Measurements from ENCODE around the gene ZNF260. TPM values are rescaled to one million over a fixed set of nuclear protein-coding genes. Genes with fewer than 3 reads are reported as not detected.

ZNF260 gene
- total and polyA plus RNA-seq, 8 donors: 1.4 to 9.0 (median 2.7) TPM

GRCh38 chr19:36483653-36484052 is 44.4 kb downstream of the ZNF260 start:
- Histone ChIP-seq H3K27me3 (no peaks in the 10 kb centered on the region), H3K4me3 (no peak overlapping the region), H3K27ac (no peak overlapping the region), H3K4me1 (peaks cover 0 to 6% (median 0%) of the 10 kb centered on the region in 3 donors), H3K9me3 (no peaks in the 10 kb centered on the region), H3K36me3 (no peaks in the 10 kb centered on the region)
- no peak for TF ChIP-seq CTCF (IDR thresholded peaks at IDR 0.05)
- FAIRE-seq (no peak), ATAC-seq (no peak), DNase-seq (no peak)
- intact Hi-C loops (cut with DNase I): no loop called here
- WGBS, 2 donors: 98% methylated on average over 6 of the region's 6 CpGs

DNA sequence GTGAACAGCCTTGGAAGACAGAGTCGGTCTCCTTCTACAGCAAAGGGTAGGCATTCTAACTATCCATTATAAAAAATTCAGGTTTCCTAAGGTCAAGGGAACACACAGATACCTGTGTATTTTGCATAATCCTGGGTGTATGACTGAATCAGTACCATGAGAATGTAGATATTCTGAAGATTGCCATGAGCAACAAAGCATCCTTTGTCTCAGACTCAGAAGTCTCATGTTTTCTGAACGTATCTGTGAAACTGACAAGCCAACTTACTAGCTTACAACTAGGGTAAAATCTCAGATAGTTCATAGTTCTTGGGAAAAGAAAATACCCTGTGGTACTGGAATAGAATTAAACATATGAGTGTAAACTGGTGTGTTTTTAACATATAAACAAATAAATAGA is 45.2 kb downstream of the ZNF260 start:
- H3K36me3 ChIP-seq: no peaks in the 10 kb centered on the region
- intact Hi-C loops (cut with DNase I): no loop called here
- no peak for TF ChIP-seq CTCF (IDR thresholded peaks at IDR 0.05)
- FAIRE-seq: no peak
- no peak for ATAC-seq
- H3K4me1 ChIP-seq: no peaks in the 10 kb centered on the region
- DNase-seq: no peak
- H3K4me3 ChIP-seq: no peak overlapping the region
- H3K27ac ChIP-seq: no peak overlapping the region
- 73 to 78% methylated on average over 2 of the region's 2 CpGs for WGBS, 2 donors
- H3K27me3 ChIP-seq: no peaks in the 10 kb centered on the region
- H3K9me3 ChIP-seq: no peaks in the 10 kb centered on the region

Other genes starting within 250 kb of the ZNF260 start
- 1 to 10 TPM in 5 of 6 donors, under 1 TPM in 1; 0.88 to 5.3 (median 2.3) TPM for gene ZFP14, start 149.1 kb downstream of the ZNF260 start, total RNA-seq
- 1 to 10 TPM; 1.3 to 2.0 TPM for gene ZFP14, start 149.1 kb downstream of the ZNF260 start, polyA plus RNA-seq
- gene ZFP82, start 109.6 kb downstream of the ZNF260 start, total RNA-seq: 1 to 10 TPM in 5 of 6 donors, under 1 TPM in 1; 0.79 to 3.8 (median 1.2) TPM
- gene ZFP82, start 109.6 kb downstream of the ZNF260 start, polyA plus RNA-seq: 1 to 10 TPM; 1.1 to 2.7 TPM
- 1 to 10 TPM; 3.4 to 6.9 (median 4.8) TPM for gene ZNF566, start 38.7 kb downstream of the ZNF260 start, total RNA-seq
- 1 to 10 TPM; 2.9 to 6.2 TPM for gene ZNF566, start 38.7 kb downstream of the ZNF260 start, polyA plus RNA-seq
- 1 to 10 TPM; 2.3 to 7.0 (median 3.7) TPM for gene ZNF529, start 45.0 kb upstream of the ZNF260 start, total RNA-seq
- gene ZNF529, start 45.0 kb upstream of the ZNF260 start, polyA plus RNA-seq: 1 to 10 TPM; 2.5 to 5.3 TPM
- gene ZNF382, start 77.0 kb upstream of the ZNF260 start, total RNA-seq: 1 to 10 TPM; 1.8 to 5.4 (median 2.1) TPM
- gene ZNF382, start 77.0 kb upstream of the ZNF260 start, polyA plus RNA-seq: 1 to 10 TPM; 1.3 to 2.2 TPM
- 1 to 10 TPM; 1.8 to 4.9 (median 3.1) TPM for gene ZNF461, start 138.6 kb upstream of the ZNF260 start, total RNA-seq
- gene ZNF461, start 138.6 kb upstream of the ZNF260 start, polyA plus RNA-seq: 1 to 10 TPM; 2.9 to 4.5 TPM
- gene ZNF567, start 159.3 kb upstream of the ZNF260 start, total RNA-seq: 1 to 10 TPM; 1.4 to 4.2 (median 1.9) TPM
- 1 to 10 TPM; 1.2 to 2.8 TPM for gene ZNF567, start 159.3 kb upstream of the ZNF260 start, polyA plus RNA-seq
- gene ZNF850, start 244.5 kb upstream of the ZNF260 start, total RNA-seq: 1 to 10 TPM in 5 of 6 donors, under 1 TPM in 1; 0.97 to 2.4 (median 1.7) TPM
- gene ZNF850, start 244.5 kb upstream of the ZNF260 start, polyA plus RNA-seq: under 1 TPM; 0.34 to 0.45 TPM

Data from pancreas (tissue), 10 donors.